HL-60/S4 treated with retinoic acid at 250 ng/mL for 4 days and 3 days (cell line): Measurements from ENCODE around the gene COX20.
"Not testable (repeated sequence)": the region's sequence is repeated elsewhere in the genome, so short reads cannot be mapped to it uniquely, and the experiment has no call there.

Experiments
- in situ Hi-C: fragments of 300-500 bp; cut with MboI; formaldehyde crosslinking; loops from 2 replicates; pipeline ENCODE4 v1.7.0; 2022; ENCODE audit warnings: low sequenced_read_pairs

The COX20 gene

DNA sequence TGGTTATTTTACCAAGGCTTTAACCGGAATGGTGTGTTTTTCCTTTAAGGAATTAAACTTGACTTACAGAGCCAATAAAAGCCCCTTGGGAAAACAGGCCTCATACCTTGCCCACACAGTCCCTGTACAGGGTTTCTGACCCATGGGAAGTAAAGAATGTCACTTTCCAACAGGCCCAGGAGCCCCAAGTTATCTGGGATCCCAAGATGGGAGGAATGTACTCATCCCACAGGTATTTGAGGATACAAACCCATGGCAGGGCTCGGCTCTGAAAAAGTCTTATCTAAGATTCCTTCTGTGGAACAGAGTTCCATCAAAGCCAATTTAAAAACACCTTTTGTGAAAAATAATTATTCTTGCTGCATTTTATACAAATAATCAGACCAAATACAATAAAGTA lies 15.3 kb upstream of the COX20 start:
- in situ Hi-C loops, result no loop called here

DNA sequence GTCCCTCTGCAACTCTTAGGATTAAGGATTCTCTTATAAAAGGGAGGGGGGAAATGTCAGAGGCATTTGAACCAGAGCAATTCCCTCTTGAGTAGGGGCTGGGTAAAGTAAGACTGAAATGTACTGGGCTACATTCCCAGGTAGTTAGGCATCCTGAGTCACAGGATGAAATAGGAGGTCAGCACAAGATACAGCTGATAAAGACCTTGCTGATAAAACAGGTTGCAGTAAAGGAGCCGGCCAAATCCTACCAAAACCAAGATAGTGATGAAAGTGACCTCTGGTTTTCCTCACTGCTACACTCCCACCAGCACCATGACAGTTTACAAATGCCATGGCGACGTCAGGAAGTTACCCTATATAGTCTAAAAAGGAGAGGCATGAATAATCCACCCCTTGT lies 14.3 kb upstream of the COX20 start:
- in situ Hi-C loops, result no loop called here

DNA sequence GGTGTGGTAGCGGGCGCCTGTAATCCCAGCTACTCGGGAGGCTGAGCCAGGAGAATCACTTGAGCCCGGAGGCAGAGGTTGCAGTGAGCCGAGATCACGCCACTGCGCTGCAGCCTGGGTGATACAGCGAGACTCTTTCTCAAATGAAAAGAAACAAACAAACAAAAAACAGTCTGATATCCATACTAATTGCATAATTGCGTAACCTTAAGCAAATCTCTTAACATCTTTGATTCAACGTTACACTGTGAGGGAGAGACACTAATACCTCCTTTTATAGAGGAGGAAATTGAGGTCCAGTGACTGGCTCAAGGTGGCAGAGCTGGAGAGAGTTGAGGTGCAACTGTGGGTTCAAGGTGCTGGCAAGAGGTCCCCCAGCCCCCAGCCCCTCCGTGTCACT lies 12.6 kb upstream of the COX20 start:
- in situ Hi-C loops, result no loop called here

GRCh38 chr1:244826712-244827111 lies 8.7 kb upstream of the COX20 start:
- in situ Hi-C loops, result no loop called here

DNA sequence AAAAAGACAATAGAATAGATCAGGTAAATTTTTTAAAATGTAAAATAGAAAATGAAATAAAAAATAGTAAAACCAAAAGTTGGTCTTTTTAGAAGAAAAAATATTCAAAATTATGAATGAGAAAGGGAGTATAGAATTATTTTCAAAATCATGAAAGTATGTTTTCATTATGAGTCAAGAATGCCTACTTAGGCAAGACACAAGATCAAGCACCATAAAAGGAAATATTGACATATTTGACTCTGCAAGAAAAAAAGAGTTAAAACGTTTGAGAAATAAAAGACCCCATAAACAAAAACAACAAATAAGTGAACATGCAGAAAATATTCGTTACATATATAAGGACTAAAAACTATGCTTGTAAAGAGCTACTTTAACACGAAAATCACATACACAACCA lies 4.8 kb upstream of the COX20 start:
- in situ Hi-C loops, result no loop called here

DNA sequence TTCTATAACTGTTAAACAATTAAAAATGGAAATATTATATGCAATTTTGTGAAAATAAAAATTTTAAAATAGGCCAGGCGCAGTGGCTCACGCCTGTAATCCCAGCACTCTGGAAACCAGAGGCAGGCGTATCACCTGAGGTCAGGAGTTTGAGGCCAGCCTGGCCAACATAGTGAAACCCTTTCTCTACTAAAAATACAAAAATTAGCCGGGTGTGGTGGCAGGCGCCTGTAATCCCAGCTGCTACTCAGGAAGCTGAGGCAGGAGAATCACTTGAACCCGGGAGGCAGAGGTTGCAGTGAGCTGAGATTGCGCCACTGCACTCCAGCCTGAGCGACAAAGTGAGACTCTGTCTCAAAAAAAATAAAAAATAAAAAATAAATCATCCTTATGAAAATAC lies 2.2 kb upstream of the COX20 start:
- in situ Hi-C loops, result not testable (repeated sequence)

DNA sequence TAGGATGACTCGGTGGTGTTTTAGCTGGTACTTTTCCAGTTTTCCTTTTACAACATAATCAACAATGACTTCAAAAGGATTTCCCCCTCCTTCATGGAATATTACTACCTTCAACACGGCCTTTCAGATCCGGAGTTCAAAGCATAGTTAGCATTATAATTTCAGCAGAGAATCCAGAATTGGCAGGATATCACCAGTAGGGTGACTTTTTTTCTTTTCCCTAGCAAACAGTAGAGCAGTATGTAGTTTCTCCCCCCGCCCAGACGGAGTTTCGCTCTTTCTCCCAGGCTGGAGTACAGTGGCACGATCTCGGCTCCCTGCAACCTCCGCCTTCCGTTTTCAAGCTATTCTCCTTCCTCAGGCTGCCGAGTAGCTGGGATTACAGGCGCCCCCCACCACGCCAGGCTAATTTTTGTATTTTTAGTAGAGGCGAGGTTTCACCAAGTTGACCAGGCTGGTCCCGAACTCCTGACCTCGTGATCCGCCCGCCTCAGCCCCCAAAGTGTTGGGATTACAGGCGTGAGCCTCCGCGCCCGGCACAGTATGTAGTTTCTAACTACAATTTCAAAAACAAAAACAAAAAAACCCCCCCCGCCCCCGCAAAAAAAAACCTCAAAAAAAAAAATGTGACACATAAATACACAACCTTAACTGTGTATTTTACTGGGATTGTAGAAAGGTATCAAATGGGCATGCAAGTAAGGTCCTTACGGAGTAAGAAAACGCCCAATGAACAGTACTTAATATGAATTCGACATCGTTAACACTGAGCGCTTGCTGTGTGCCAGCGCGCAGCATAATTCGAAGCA lies 1.5 kb upstream of the COX20 start:
- in situ Hi-C loops, result no loop called here

- in situ Hi-C loops, result no loop called here
These were observed 749 bp upstream of the COX20 start for GRCh38 chr1:244834543-244835275.

- in situ Hi-C loops, result no loop called here
These were observed 670 bp downstream of the COX20 start for GRCh38 chr1:244836135-244836521.

GRCh38 chr1:244836584-244836983 lies 1.1 kb downstream of the COX20 start:
- in situ Hi-C loops, result no loop called here

DNA sequence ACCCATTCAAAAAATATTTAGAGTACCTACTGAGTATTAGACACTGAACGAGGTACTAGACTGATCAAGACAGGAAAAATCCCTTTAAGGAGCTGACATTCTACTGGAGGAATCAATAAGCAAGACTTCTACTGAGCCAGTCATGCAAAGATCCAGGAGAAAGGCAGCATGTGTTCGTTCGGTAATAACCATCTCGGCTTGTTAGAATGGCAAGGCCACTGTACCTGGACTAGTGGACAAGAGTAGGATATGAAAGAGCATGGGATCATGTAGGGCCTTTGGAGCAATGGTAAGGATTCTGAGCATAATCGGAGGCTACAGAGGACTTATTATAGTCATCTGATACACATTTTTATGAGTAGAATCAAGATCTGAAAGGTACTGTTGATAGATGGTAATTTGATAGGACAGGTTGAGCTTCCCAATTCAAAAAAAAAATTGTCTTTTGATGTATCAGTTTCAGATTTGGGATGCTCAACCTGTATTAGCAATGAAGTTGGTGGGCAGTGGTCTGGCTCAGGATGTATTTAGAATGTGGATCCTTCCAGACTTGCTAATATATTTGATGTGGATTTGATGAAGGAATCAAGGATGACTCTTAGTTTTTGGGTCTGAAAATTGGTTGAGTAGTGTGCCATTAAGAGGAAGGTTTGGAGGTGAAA lies 2.3 kb downstream of the COX20 start:
- in situ Hi-C loops, result no loop called here

- in situ Hi-C loops, result no loop called here
These were observed 4.2 kb downstream of the COX20 start for GRCh38 chr1:244839656-244840055.

DNA sequence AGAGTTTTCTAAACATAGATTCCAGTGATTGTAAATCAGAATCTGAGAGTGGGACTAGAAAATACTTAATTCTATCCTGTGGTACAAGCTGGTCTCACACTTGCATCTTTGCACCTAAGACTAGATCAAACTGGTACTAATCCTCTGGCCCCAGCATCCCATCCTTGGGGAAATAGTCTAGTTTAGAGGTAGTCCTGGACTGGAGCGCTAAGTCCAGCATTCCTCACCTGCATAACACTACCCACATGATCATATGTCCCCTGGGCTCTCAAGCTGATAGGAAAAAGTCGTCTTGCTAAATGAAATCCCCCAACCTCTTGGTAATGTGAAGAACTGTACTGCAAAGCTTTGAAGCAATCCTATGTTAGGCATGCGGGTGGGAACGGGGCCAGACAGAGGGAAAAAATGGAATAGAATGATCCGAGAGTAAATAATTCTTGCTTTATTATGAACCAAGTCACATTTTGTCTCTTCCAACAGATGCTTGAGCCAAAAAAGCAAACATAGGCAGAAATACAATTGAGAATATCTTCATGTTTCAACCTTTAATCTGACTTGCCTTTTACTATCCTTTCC lies 4.8 kb downstream of the COX20 start:
- in situ Hi-C loops, result no loop called here

- in situ Hi-C loops, result no loop called here
These were observed 5.9 kb downstream of the COX20 start for GRCh38 chr1:244841273-244841927.

DNA sequence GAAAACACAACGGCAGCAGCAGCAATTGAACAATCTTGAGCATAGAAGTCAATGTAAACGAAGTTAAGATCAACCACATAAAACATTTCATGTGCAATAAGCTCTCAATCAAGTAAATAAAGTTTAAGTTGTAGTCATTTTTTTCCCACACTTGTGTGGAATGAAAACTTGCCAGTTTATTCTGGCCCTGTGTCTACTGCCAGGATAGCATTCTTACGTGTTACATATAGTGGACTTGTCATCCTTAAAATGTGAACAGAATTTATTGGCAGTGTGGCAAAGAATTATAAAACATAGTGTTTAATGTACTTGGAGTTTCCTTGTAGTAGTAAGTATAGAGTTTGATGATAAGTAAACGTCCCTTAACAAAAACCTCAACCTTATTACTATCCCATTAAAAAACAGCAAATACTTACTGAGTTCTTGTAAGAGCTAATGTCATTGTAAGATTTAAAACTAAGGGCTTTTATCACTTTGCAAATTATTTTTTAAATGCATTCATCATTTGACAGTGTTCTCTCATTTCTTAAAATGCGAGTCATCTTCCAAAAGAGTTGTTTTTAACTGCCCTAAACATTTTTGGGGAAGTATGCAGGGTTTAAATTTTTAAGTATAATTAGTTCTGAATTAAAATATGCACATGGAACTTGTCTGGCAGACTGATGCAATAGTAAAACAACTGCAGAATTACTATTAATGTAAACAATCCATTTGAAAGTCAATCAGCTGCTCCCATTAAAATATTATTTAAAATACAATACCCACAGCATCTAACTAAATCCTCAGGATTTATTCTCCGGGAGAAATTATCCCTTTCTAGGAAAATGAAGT lies 7.9 kb downstream of the COX20 start:
- in situ Hi-C loops, result no loop called here

DNA sequence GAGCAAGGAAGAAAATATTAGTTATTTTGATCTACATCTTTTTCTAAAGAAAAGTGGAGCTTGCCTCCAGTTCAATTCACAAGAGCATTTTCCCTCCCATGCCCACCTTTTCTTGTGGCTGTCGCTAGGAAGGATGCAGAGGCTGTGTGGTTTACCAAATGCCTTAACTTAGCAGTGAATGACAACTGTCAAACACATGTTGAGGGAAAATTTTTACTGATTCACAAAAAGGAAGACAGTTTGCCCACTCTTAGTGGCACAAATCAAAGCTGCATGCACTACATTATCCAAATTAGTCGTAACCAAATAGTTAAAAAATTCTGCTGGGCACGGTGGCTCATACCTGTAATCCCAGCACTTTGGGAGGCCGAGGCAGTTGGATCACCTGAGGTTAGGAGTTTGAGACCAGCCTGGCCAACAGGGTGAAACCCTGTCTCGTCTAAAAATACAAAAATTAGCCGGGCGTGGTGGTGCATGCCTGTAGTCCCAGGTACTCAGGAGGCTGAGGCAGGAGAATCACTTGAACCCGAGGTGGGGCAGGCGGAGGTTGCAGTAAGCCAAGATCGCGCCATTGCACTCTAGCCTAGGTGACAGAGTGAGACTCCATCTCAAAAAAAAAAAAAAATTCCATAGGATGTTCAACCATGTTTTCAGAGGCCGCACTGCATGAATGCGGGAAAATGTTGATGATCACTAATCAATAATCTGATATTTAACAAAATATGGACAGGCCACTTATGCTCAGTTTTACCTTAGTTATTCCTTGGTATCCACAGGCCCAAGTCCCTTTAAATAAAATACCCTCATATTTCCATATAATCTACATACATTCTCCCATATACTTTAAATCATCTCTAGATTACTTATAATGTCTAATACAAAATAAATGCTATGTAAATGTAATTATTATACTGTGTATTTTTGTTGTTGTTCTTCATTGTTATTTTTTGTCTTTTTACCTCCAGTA lies 9.0 kb downstream of the COX20 start:
- in situ Hi-C loops, result no loop called here

DNA sequence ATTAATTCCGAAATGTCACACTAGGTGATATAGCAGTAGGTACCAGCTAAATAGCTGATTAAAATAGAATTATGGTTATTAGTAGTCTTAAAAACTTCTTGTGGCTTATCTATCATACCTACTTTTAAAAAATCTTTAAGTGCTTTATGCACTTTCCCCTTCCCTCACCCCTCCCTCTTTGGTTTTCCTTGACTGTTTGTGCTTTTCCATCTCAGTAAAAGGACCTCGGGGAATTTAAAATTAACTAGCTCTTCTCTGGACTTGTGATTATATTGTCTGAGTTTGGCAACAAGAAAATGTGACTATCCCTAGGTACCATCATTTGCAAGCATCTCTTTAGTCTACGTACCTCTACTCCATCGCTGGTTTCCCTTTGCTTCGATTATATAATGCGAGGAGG lies 11.2 kb downstream of the COX20 start:
- in situ Hi-C loops, result no loop called here

- in situ Hi-C loops, result no loop called here
These were observed 13.9 kb downstream of the COX20 start for GRCh38 chr1:244849189-244849866.
